Dendritic cell treated with granulocyte-macrophage colony-stimulating factor and Interleukin-4, amounts not matched to agents 40 ng/mL and 50 ng/mL, for 4 days (primary cell): ENCODE results near the gene CCDC150.
"Not testable (repeated sequence)": the region's sequence is repeated elsewhere in the genome, so short reads cannot be mapped to it uniquely, and the experiment has no call there.

Experiments used
- H3K27ac Mint-ChIP-seq: one replicate; pipeline ENCODE4 v1.8.0; 2022; ENCODE audit warnings: mild to moderate bottlenecking, mixed read lengths
- H3K27me3 Mint-ChIP-seq: one replicate; pipeline ENCODE4 v1.8.0; 2022; ENCODE audit warnings: mild to moderate bottlenecking, mixed read lengths
- H3K36me3 Mint-ChIP-seq: one replicate; pipeline ENCODE4 v1.8.0; 2022; ENCODE audit warnings: low read depth, mixed read lengths
- H3K4me1 Mint-ChIP-seq: one replicate; pipeline ENCODE4 v1.8.0; 2022; ENCODE audit warnings: low read depth, mixed read lengths
- H3K4me3 Mint-ChIP-seq: one replicate; pipeline ENCODE4 v1.8.0; 2022; ENCODE audit warnings: mild to moderate bottlenecking, moderate library complexity, mixed read lengths
- H3K9me3 Mint-ChIP-seq: one replicate; pipeline ENCODE4 v1.8.0; 2022; ENCODE audit warnings: mixed read lengths
- intact Hi-C: fragments of 100-400 bp; cut with micrococcal nuclease; formaldehyde crosslinking; loops from one replicate; pipeline ENCODE4 v1.15.0; 2022

The CCDC150 gene

DNA sequence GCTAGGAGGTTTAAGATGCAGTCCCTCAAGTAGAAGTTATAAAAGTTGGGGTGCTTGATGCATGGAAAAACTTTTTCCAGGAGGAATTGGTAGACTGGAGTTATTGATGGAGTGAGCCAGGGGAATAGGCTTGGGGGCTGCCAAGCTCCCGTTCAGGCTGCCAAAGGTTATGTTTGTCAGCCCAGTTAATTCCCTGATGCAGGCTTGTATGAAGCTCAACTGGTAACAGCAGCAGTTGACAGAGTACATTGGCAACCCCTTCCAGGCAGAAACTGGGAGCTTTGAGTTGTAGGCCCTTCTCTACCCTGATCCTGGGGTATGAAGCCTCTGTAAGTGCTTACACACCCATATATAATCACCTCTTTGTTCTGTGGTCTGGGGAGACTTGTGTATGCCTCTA, 16.2 kb downstream of the CCDC150 start:
- Mint-ChIP-seq H3K9me3 (peaks cover 56% of the 10 kb centered on the region), H3K4me3 (no peak overlapping the region), H3K4me1 (no peaks in the 10 kb centered on the region), H3K27me3 (no peaks in the 10 kb centered on the region), H3K36me3 (peaks cover 22% of the 10 kb centered on the region), H3K27ac (no peak overlapping the region)
- intact Hi-C loops, result no loop called here

DNA sequence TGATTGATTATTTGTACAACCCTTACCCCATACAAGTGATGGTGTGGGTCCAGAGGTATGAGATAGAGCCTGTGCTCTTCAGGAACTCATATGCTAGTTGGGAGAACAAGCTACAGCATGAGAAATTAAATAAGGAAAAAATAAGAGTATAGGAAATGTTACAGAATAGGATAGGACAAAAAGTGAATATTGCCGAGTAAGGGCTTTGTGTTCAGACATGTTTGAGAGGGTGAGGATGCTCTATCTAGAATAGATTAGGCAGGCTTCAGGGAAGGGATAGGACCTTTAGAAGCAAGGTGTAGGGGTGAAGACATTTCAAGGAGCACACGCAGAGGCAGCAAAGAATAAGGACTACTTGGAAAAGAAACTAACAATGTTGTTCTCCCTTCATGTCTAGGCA, 17.8 kb downstream of the CCDC150 start:
- H3K36me3 Mint-ChIP-seq, result peaks cover 11% of the 10 kb centered on the region
- H3K9me3 Mint-ChIP-seq, result peaks cover 41% of the 10 kb centered on the region
- intact Hi-C loops, result no loop called here
- H3K27ac Mint-ChIP-seq, result no peak overlapping the region
- no peaks in the 10 kb centered on the region for H3K4me1 Mint-ChIP-seq
- H3K27me3 Mint-ChIP-seq, result no peaks in the 10 kb centered on the region
- no peak overlapping the region for H3K4me3 Mint-ChIP-seq

DNA sequence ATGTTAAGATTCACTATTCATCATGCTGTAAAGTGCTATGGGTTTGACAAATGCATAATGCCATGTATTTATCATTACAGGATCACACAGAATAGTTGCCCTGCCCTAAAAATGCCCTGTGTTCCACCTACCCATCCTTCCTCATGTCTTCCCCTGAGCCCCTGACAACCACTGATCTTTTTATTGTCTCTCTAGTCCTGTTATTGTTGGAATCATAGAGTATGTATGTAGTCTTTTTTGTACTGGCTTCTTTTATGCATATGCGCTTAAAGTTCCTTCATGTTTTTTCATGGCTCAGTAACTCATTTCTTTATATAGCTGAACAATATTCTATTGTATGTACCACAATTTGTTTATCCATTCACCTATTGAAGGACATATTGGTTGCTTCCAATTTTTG, 20.3 kb downstream of the CCDC150 start:
- Mint-ChIP-seq H3K27ac (no peak overlapping the region), H3K27me3 (no peaks in the 10 kb centered on the region), H3K4me1 (no peaks in the 10 kb centered on the region), H3K9me3 (peaks cover 16% of the 10 kb centered on the region), H3K36me3 (no peaks in the 10 kb centered on the region), H3K4me3 (no peak overlapping the region)
- intact Hi-C loops, result no loop called here

DNA sequence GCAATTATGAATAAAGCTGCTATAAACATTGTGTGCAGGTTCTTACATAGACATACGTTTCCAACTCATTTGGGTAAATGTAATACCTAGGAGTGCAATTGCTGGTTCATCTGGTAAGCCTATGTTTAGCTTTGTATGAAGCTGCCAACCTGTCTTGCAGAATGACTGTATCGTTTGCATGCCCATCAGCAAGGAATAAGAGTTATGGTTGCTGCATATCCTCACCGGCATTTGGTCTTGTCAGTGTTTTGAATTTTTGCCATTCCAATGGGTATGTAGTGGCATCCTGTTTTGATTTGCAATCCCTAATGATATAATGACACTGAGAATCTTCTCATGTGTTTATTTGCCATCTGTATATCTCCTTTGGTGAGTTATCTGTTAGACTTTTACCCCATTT, 20.7 kb downstream of the CCDC150 start:
- Mint-ChIP-seq H3K4me3 (no peak overlapping the region), H3K4me1 (no peaks in the 10 kb centered on the region), H3K36me3 (no peaks in the 10 kb centered on the region), H3K9me3 (peaks cover 14% of the 10 kb centered on the region), H3K27ac (no peak overlapping the region), H3K27me3 (no peaks in the 10 kb centered on the region)
- intact Hi-C loops, result no loop called here

DNA sequence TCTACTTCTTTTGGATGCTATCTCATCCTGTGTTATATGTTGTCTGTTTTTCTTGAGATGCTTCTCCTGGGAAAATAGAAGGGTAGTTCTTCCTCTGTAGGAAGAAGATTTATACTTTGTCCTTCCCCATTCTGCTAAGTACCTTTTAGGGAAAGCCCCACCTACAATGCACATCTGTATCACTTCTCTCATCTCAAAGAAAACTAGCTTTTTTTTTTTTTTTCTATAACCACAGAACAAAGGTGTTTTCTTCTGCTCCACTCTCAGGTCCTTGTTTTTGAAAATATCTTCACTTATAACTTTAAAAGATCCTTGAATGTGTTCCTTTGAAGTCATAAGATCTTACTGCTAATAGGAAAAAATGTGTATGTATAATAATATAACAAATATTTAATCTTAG, 30.8 kb downstream of the CCDC150 start:
- H3K27ac Mint-ChIP-seq, result no peak overlapping the region
- H3K4me1 Mint-ChIP-seq, result no peaks in the 10 kb centered on the region
- H3K4me3 Mint-ChIP-seq, result no peak overlapping the region
- no peaks in the 10 kb centered on the region for H3K9me3 Mint-ChIP-seq
- intact Hi-C loops, result no loop called here
- no peaks in the 10 kb centered on the region for H3K27me3 Mint-ChIP-seq
- H3K36me3 Mint-ChIP-seq, result no peaks in the 10 kb centered on the region

DNA sequence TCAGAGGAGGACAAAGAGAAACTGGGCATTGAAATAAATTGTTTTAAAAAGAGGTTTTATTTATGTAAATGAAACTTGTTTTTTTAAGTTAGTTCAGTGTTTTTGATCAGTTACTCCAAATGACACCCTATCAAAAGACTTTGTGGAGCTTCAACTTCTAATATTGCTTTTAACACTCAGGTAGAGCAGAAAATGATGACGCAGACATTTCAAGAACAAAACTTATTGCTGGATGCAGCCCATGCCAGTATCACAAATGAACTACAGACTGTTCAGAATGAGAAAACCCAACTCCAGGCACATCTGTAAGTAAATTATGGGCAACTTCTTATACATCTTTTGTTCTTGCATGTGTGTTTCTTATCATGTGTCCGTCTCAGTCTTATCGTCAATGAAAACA, 36.4 kb downstream of the CCDC150 start:
- no peaks in the 10 kb centered on the region for H3K27me3 Mint-ChIP-seq
- H3K4me3 Mint-ChIP-seq, result no peak overlapping the region
- intact Hi-C loops, result no loop called here
- H3K36me3 Mint-ChIP-seq, result no peaks in the 10 kb centered on the region
- no peaks in the 10 kb centered on the region for H3K4me1 Mint-ChIP-seq
- no peak overlapping the region for H3K27ac Mint-ChIP-seq
- no peaks in the 10 kb centered on the region for H3K9me3 Mint-ChIP-seq

DNA sequence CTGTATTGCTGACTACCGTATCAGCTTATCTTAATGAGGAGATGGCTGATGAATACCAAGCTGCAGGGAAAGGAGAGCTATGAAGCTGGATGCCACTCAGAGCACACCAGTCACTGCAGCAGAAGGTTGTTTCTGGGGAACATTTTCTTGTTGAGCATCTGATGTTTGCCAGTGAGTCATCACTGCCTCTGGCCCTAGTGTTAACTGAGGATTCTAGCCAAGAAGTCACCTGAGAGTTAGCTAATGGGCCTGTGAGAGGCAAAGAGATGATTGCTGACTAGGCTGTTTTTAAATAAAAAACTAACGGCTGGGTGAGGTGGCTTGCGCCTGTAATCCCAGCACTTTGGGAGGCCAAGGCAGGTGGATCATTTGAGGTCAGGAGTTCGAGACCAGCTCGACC, 37.9 kb downstream of the CCDC150 start:
- Mint-ChIP-seq H3K27me3 (no peaks in the 10 kb centered on the region), H3K9me3 (no peaks in the 10 kb centered on the region), H3K27ac (no peak overlapping the region), H3K4me1 (no peaks in the 10 kb centered on the region), H3K36me3 (no peaks in the 10 kb centered on the region), H3K4me3 (no peak overlapping the region)
- intact Hi-C loops, result no loop called here

DNA sequence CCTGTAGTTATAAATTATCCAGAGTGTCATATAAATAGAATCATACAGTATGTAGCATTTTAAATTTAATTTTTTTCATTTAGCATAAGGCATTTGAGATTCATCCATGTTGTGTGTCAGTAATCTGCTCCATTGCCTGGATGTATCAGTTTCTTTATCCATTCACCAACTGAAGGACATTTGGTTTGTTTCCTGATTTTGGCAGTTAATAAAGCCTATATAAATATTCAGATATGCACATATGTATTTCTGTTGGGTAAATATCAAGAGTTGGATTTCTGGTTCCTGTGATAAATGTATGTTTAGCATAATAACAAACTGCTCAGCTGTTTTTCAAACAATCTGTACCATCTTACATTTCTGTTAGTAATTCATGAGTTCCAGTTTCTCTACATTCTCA, 39.9 kb downstream of the CCDC150 start:
- intact Hi-C loops, result no loop called here
- Mint-ChIP-seq H3K9me3 (peaks cover 9% of the 10 kb centered on the region), H3K27me3 (no peaks in the 10 kb centered on the region), H3K27ac (no peak overlapping the region), H3K4me3 (no peak overlapping the region), H3K36me3 (no peaks in the 10 kb centered on the region), H3K4me1 (no peaks in the 10 kb centered on the region)

DNA sequence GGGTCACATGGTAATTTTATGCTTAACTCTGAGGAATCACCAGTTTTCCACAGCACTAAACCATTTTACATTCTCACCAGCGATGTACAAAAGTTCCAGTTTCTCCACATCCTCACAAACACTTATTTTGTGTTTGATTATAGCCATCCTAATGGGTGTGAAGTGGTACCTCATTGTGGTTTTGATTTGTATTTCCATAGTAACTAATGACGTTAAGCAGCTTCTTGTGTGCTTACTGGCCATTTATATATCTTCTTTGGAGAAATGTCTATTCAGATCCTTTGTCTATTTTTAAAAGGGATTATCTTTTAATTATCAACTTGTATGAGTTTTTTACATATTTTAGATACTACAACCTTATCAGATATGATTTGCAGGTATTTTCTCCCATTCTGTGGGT, 42.0 kb downstream of the CCDC150 start:
- Mint-ChIP-seq H3K36me3 (no peaks in the 10 kb centered on the region), H3K9me3 (peaks cover 25% of the 10 kb centered on the region), H3K27ac (no peak overlapping the region), H3K4me3 (no peak overlapping the region), H3K27me3 (no peaks in the 10 kb centered on the region), H3K4me1 (no peaks in the 10 kb centered on the region)
- intact Hi-C loops, result no loop called here

DNA sequence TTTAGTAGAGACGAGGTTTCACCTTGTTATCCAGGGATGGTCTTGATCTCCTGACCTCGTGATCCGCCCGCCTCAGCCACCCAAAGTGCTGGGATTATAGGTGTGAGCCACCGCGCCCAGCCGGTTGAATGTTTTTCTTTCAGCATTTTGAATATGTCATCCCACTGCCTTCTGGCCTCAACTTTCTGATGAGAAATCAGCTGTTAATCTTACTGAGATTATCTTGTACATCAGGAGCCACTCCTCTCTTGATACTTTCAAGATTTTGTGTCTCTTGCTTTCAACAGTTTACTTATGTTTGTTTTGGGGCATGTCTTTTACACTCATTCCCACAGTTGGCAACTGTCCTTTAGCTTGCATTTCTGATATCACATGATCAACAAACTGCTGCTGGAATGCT, 46.3 kb downstream of the CCDC150 start:
- Mint-ChIP-seq H3K4me3 (no peak overlapping the region), H3K27ac (no peak overlapping the region)
- intact Hi-C loops, result no loop called here

DNA sequence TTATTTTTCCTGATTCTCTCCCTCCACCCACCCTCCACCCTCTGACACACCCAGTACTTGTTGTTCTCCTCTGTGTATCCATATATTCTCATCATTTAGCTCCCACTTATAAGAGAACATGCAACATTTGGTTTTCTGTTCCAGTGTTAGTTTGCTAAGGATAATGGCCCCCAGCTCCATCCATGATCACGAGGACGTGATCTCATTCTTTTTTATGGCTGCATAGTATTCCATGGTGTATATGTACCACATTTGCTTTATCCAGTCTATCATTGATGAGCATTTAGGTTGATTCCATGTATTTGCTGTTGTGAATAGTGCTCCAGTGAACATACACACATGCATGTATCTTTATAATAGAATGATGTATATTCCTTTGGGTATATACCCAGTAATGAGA, 47.2 kb downstream of the CCDC150 start:
- H3K27me3 Mint-ChIP-seq, H3K4me1 Mint-ChIP-seq, H3K36me3 Mint-ChIP-seq, H3K27ac Mint-ChIP-seq, intact Hi-C loops, H3K4me3 Mint-ChIP-seq: not testable (repeated sequence)
- H3K9me3 Mint-ChIP-seq, result peaks cover 43% of the 10 kb centered on the region

More for the DNA sequence above, 46.3 kb downstream of the CCDC150 start:
- H3K36me3 Mint-ChIP-seq, result no peaks in the 10 kb centered on the region
- H3K9me3 Mint-ChIP-seq, result peaks cover 43% of the 10 kb centered on the region
- no peaks in the 10 kb centered on the region for H3K4me1 Mint-ChIP-seq
- H3K27me3 Mint-ChIP-seq, result no peaks in the 10 kb centered on the region

DNA sequence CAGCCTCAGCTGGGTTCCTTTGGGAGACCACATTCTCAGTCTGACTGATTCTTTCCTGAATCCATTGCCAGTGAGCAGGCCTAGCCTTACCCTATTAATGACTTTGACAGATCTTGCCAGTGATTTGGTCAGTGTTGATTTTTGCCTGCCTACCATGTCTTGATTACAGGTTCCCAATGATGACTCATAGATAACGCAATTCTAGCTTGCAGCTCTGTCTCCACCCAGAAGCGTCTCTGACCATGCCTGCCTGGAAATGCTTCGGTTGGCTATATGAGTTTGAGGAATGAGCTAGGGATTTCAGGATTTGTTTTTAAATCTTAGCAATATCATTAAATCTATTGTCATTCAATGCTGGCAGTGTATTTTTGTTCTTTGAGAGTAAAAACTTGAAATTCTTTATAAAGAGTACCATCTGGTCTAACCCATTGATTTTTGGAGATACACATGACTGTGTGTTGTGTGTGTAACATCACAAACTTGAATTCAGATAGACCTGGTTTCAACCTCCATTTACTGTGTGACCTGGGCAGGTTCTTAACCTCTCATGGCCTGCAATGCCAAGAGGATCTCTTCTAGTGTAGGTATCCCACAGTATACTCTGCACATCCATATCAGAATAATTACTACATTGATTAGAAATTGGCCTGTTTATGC, 57.0 kb downstream of the CCDC150 start:
- Mint-ChIP-seq H3K27ac (no peak overlapping the region), H3K36me3 (no peaks in the 10 kb centered on the region), H3K9me3 (peaks cover 15% of the 10 kb centered on the region), H3K4me1 (peaks cover 5% of the 10 kb centered on the region), H3K27me3 (no peaks in the 10 kb centered on the region), H3K4me3 (no peak overlapping the region)
- intact Hi-C loops, result no loop called here

DNA sequence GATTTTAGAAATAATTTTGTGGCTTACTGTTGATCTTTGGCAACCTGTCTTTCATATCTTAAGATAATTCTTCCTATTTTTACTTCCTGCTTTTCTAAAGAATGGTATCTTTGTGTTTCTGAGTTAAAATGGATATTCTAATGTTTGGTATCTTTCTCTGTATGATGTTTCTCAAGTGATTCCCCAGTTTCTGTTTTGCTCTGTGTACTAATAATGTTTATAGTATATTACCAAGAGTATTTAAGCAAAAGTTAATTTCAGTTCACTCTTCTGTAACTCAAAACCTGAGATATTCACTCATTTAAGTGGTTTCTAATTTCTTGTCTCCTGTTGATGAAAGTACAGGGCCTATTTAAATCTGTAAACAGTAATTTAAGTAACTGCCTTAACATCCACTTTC, 58.3 kb downstream of the CCDC150 start:
- H3K9me3 Mint-ChIP-seq, result peaks cover 8% of the 10 kb centered on the region
- intact Hi-C loops, result no loop called here
- no peak overlapping the region for H3K27ac Mint-ChIP-seq
- no peaks in the 10 kb centered on the region for H3K27me3 Mint-ChIP-seq
- H3K36me3 Mint-ChIP-seq, result no peaks in the 10 kb centered on the region
- H3K4me3 Mint-ChIP-seq, result no peak overlapping the region
- H3K4me1 Mint-ChIP-seq, result peaks cover 5% of the 10 kb centered on the region

DNA sequence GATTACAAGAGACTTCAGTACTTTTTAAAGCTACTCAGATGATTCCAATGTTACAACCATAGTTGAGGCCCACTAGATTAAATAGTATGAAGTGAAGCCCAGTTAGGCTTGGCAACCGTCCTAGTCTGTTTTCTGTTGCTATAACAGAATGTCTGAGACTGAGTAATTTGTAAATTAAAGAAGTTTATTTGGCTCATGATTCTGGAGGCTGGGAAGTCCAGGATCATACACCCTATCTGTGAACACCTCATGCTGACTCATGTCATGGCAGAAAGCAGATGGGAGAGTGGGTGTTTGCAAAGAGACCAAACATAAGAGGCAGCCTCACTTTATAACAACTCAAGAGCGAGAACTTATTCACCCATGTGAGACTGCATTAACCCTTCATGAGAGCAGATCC, 63.1 kb downstream of the CCDC150 start:
- no peaks in the 10 kb centered on the region for H3K4me1 Mint-ChIP-seq

DNA sequence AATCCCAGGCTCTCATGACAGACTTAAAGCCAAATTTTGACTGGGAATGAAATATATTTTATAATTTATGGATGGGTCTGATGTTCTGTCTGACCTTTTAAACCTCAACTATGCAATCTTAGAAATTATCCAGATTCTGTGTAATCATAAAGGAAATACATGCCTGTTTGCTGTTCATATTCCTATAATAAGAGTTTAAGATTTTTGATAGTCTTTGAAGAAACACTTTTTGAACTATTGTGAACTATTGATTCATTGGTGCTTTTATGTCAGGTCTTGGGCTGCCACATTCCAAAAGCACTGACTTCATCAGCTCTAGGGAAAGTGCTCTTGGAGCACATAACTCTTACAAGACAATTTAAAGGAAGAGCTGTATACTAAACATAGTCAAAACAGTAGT, 64.2 kb downstream of the CCDC150 start:
- Mint-ChIP-seq H3K36me3 (no peaks in the 10 kb centered on the region), H3K4me1 (no peaks in the 10 kb centered on the region), H3K27me3 (no peaks in the 10 kb centered on the region), H3K9me3 (peaks cover 7% of the 10 kb centered on the region), H3K4me3 (no peak overlapping the region), H3K27ac (no peak overlapping the region)
- intact Hi-C loops, result no loop called here

More for the DNA sequence above, 63.1 kb downstream of the CCDC150 start:
- Mint-ChIP-seq H3K4me3 (no peak overlapping the region), H3K27ac (no peak overlapping the region), H3K27me3 (no peaks in the 10 kb centered on the region), H3K36me3 (no peaks in the 10 kb centered on the region), H3K9me3 (no peaks in the 10 kb centered on the region)
- intact Hi-C loops, result no loop called here
